Activated CD8-positive, alpha-beta memory T cell treated with anti-CD3 and anti-CD28 coated beads for 36 hours (primary cell): Measurements from ENCODE around the gene USP7. TPM values are rescaled to one million over a fixed set of nuclear protein-coding genes. Genes with fewer than 3 reads are reported as not detected.
"Not testable (repeated sequence)": the region's sequence is repeated elsewhere in the genome, so short reads cannot be mapped to it uniquely, and the experiment has no call there.

Experiments used
- CTCF ChIA-PET: fragments of 350-600 bp; sonication (Branson Sonifier 250); formaldehyde crosslinking; loops from one replicate; lab custom pipeline; 2021; ENCODE audit warnings: antibody characterized with exemption; lab: Charles Lee
- POLR2A ChIA-PET: fragments of 350-600 bp; sonication (Branson Sonifier 250); formaldehyde crosslinking; loops from one replicate; lab custom pipeline; 2021; ENCODE audit warnings: antibody characterized with exemption; lab: Charles Lee
- total RNA-seq, 2 experiments: library from RNA; stranded (reverse); gene quantifications; one replicate each; pipeline ENCODE4 v1.2.3, GENCODE V29; 2021

Gene USP7
- total RNA-seq, 2 experiments from 2014 or later = 192 to 209 TPM

DNA sequence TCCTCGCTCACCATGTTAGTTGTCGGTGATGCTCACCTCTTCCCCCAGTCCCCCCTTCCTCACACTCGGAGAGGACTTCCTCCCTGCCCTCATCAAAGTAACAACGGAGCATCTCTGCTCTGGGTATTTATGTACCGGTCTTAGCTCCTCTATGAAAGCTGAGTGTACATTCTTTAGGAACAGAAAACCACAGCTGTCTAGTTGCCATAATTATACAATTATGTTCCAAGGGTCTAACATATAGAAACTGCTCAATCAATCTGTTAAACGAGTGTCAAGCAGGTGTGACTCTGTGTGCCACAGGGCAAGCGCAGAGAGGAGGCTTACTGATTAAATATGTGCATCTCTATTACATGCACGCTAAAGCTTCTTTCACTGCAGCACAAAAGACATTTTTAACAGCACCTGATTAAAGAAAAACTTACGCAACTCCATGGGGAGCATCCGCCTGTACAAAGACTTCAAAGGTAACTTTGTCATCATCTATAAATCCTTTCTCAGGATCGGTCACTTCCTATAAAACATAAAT is 43.7 kb downstream of the USP7 start:
- POLR2A ChIA-PET = no interaction called here

DNA sequence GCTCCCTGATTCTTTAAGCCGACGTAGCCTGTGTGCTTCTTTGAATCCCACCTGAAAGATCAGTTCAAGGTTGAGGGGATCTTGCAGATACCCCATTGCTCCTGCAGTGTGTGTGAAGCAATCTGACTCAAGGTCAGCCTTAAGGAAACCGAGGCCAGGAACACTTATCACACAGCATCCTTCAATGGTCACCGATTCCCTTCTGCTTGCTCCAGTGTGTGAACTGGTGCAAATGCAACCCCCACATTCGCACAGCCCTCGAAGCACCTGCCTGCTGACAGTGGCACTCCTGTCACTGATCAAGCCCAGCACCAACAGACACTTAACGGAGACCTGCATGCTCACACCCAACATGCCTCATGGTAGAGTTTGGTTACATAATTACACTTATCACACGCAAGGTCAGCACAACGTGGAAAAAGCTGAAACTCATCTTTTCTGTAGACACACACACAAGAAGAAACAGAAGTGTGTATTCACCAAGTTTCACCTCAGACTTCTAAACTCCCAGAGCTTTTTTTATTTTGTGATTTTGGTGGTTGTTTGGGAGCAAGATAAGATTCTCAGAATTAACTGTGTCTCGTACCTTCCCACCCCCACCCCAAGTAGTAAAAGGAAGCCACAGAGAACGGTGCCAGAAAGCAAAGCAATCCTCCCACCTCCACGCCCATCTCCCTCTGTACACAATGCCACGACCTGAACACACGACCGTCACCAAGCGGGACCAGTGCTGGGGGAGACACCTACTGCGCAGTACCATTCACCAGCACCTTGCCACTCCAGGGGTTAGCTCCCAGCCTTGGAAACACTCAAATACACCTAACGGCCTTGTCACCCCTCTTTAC is 44.4 kb downstream of the USP7 start:
- POLR2A ChIA-PET = no interaction called here
- CTCF ChIA-PET = interaction anchor here (1.1 to 1.6 kb wide), 3 partner anchors 8 to 18 kb away, joined by 3 to 5 read pairs (median 4); no protein-coding TSS in a partner anchor

More for the DNA sequence above, 43.7 kb downstream of the USP7 start:
- CTCF ChIA-PET = interaction anchor here (1.1 to 1.6 kb wide), 3 partner anchors 9 to 17 kb away, joined by 3 to 5 read pairs (median 4); no protein-coding TSS in a partner anchor

DNA sequence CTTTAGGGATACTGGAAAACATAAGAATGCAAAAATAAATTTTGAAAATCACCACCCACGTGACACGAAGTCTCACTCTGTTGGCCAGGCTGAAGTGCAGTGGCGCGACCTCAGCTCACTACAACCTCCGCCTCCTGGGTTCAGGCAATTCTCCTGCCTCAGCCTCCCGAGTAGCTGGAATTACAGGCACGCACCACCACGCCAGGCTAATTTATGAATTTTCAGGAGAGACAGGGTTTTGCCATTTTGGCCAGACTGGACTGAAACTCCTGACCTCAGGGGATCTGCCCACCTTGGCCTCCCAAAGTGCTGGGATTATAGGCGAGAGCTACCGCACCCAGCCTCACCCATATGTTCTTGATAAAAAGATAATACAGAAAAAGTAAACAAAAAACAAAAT is 46.4 kb downstream of the USP7 start:
- CTCF ChIA-PET = interaction anchor here (1.2 to 1.7 kb wide), 2 partner anchors 10 to 19 kb away, joined by 3 to 4 read pairs; no protein-coding TSS in a partner anchor
- POLR2A ChIA-PET = not testable (repeated sequence)

DNA sequence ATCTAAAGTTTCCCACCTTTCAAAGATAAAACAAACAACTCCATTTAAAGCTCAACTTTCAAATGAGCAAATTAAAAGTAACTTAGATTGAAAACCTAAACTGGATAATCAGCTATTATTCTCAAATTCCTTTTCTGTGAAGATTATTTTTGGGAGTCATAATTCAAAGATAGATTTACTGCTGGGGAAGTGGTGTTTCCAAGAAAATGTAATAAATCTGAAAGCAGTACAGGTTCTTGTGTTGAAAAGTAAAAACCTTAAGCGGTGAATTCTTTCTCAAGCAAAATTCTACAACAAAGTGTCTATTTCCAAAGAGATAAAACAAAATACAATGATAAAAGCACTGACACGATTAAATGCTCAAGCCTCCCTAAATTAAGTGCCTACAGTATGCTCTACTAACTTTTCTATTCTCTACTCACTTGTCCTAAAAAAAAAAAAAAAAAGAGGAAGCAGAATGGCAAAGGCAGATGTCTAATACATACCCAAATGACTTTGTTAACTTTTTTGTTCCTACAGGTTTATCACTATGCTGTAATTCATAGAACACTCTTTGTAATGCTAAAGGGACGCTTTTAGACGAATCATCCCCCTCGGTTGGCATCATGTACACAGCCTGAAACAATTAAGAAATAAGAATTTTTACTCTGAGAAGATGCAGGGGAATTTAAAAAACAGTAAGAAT is 47.0 kb downstream of the USP7 start:
- CTCF ChIA-PET = interaction anchor here (0.7 to 1.2 kb wide), 2 partner anchors 20 to 31 kb away, joined by 3 to 4 read pairs; no protein-coding TSS in a partner anchor
- POLR2A ChIA-PET = interaction anchor here (0.8 kb wide), 1 partner anchor 9 kb away, joined by 3 read pairs; no protein-coding TSS in a partner anchor

DNA sequence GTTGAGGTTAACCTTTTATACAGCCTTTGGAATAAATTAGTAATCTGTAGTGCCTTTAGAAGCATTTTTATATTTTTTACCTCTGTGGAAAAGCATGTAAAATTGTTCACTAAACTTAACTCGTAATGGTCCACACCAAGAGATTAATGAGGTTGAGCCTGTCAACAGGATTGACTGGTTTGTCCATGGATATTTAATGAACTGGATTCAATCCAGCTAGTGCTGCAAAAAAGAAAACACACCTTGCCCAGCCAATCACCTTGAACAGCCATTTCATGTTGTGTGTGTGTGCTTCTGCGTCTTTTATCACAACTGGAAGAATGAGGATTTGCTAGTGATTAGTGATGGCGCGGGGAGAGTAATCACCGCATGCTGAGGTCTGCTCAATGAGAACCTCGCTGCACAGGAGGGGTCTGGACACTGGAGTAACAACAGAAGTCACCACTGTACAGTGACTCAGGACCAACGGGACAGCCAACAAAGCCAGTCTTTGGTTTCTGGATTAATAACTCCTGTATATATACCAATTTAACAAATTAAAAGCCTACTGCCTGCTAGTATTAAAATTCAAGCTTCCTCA is 47.9 kb downstream of the USP7 start:
- CTCF ChIA-PET = interaction anchor here (0.7 kb wide), 1 partner anchor 32 kb away, joined by 3 read pairs; no protein-coding TSS in a partner anchor
- POLR2A ChIA-PET = interaction anchor here (0.8 kb wide), 1 partner anchor 8 kb away, joined by 3 read pairs; no protein-coding TSS in a partner anchor

DNA sequence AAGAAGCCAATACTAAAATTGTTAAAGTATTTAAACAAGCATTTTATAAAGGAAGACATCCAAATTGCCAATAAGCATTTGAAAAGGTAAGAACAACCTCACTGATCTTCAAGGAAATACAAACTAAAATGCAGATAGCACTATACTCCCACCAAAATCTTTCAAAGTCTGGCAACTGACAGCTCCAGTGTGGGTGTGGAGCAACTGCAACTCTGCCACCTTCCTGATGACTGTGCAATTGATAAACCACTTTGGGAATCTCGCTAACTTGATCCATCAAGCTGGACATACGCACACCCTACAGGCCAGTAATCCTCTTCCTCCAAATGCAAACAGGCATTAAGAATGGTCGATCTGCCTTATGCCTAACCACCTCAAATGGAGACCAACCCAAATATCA is 49.6 kb downstream of the USP7 start:
- ChIA-PET POLR2A (no interaction called here), CTCF (no interaction called here)

DNA sequence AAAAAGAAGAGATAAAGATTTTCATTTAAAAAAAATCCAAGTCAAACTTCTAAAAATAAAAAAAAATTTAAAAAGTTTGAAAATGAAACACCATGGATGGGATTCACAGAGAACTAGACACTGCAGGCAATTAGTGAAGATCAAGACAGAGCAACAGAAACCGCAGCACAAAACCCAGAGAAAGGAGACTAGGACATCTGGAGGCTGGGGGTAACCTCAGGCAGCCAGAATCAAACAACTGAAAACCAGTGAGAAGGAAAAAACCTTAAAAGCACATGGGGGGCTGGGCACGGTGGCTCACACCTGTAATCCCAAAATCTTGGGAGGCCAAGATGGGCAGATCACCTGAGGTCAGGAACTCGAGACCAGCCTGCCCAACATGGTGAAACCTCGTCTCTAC is 50.9 kb downstream of the USP7 start:
- CTCF ChIA-PET = no interaction called here

DNA sequence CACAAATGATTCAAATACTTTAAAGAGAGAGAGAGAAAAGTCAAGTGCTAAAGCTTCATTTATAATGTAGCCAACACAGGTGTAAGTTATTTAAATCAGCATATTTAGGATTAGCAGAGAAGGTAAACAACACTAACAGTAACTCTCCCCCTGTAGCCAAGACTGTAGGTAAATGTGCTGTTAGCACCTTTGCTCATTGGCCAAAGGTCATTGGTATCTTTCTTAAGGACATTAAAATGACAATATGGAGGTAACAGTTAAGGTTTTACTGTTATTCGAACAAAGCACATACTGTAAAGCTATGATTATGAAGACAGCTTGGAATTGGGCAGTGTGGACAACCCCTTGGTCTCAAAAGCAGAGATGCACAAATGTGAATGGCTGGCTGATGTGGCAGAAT is 52.9 kb downstream of the USP7 start:
- POLR2A ChIA-PET = no interaction called here
- CTCF ChIA-PET = interaction anchor here (1.1 to 1.8 kb wide), 2 partner anchors 9 to 23 kb away, joined by 3 to 4 read pairs; no protein-coding TSS in a partner anchor

More for the DNA sequence above, 50.9 kb downstream of the USP7 start:
- POLR2A ChIA-PET = no interaction called here

DNA sequence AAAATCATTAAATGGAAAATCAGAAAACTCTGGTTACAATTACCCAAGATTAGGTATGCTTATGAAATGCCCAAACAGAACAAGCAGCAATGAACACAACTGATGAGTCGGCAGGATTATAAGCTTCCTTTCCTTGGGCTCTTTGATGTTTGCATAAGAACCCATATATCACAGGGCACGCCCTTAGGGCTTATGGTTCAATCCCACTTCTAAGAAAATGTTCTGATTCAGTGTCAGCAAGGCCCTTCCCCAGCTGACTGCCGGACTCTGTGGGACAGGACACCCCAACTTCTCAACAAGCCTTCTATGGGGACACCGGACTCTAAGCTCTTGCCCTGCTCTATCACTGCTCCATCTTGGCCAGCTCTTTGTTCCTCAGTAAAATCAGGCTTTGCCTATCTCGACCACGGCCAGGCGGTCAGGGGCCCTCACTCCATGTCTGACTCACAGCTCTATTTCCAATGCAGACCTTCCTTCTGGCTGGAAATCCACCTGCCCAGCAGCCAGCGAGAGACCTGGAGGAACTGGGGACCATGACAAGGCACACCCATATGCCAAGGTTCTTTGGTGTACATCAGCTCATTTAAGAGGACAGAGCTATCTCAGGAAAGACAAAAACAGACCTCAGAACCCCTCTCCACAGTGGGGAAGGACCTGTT is 54.8 kb downstream of the USP7 start:
- ChIA-PET POLR2A (no interaction called here), CTCF (interaction anchor here (2.0 kb wide), 1 partner anchor 27 kb away, joined by 7 read pairs; no protein-coding TSS in a partner anchor)

DNA sequence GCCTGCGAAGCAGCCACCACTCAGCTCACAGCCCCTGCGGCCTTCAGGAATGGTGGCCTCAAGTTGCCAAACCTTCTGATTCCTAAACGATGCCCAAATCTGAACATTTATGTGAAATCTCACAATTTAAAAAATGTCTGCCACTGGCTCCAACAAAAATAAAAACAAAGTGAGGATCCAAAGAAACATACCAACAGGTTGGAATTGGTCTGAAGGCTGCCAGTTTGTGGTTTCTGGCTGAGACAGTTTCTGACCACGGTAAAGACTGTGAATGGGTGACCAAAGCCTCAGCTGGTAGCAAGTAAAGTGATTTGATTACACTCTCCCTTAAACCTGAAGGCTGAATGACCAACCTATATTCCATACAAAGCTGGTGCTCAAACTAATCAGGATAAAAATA is 56.6 kb downstream of the USP7 start:
- CTCF ChIA-PET = interaction anchor here (0.7 to 1.5 kb wide), 2 partner anchors 11 to 227 kb away, joined by 3 read pairs; no protein-coding TSS in a partner anchor
- POLR2A ChIA-PET = interaction anchor here (0.8 kb wide), 1 partner anchor 9 kb away, joined by 3 read pairs; no protein-coding TSS in a partner anchor

DNA sequence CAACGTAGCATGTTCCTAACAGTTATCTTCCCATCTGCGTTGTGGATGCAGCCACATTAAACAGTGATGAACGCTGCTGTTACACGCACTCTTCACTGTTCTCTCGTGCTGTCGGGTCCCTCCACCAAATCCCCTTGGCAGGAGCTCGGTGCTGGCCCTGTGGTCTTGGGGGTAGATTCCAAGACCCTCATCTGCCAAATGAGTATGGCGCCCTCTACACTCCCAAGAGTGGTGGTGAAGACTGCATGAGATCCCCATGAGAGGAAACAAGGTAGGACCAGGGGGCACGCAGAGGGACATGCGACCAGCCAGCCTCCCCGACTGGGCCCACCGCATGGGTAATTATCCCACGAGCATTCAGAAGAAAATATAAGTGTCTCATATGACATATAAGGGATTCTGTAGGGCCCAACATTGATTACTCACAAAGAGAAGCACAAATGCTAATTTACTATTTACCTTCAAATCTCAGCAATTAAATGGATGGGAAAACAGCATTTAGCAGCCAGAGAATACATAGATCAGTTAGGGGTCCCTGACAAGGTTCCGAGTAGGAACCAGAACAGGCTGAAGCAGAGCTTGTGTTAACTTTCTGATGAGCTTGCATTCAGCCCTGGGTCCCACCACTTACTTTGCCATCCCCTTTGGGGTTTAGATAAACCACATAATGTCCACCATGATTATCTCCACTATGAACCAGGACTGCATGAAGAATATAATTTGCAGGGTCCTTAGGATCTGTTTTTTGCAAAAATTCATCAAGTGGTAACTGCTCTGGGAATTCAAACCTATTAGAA is 57.7 kb downstream of the USP7 start:
- POLR2A ChIA-PET = no interaction called here
- CTCF ChIA-PET = interaction anchor here (1.0 to 1.4 kb wide), 2 partner anchors 30 to 109 kb away, joined by 3 to 6 read pairs; no protein-coding TSS in a partner anchor

DNA sequence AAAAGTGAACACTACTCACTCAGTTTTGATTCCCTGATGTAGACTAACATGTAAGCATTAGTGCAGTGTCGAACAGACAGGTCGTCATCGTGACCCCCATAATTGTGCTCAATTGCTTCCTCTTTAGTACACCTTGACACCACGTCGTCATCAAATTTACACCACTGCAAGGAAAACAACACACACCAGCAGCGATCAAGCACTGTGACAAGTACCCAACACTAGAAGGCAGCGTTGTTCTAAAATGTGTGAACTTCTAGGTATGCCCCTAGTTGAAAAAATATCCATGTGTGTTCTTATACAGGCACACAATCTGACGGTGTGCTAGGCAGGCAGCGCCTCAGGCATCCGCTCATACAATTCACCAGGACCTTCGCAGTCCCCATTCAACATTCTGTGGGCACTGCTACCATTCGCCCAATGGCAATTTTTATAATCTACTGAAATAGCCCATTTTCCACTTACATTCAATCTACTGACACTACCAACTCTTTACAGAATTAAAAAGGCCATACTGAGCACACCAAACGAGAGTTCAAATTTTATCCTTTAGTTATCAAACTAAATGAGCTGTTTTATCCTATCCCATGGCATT is 58.4 kb downstream of the USP7 start:
- CTCF ChIA-PET = interaction anchor here (1.0 to 1.4 kb wide), 2 partner anchors 31 to 109 kb away, joined by 3 to 6 read pairs; no protein-coding TSS in a partner anchor
- POLR2A ChIA-PET = no interaction called here

DNA sequence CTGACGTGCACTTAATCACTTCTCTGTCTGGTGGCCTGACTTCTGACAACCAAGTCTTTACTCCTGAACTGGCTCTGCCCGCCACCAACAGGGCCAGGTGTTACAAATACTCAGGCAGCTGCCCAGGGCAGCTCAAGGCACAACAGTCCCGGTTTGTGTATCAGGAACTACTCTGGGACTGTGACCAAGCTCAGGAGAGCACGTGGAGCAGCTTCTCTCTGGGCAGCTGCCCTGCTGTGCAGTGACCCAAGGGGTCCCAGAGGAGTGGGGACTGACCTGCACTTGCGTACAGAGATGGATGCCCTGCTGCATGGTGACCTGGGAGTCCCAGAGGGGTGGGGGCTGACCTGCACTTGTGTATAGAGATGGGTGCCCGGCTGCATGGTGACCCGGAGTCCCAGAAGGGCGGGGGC is 59.7 kb downstream of the USP7 start:
- ChIA-PET POLR2A (no interaction called here), CTCF (interaction anchor here (1.7 kb wide), 1 partner anchor 33 kb away, joined by 5 read pairs; no protein-coding TSS in a partner anchor)

DNA sequence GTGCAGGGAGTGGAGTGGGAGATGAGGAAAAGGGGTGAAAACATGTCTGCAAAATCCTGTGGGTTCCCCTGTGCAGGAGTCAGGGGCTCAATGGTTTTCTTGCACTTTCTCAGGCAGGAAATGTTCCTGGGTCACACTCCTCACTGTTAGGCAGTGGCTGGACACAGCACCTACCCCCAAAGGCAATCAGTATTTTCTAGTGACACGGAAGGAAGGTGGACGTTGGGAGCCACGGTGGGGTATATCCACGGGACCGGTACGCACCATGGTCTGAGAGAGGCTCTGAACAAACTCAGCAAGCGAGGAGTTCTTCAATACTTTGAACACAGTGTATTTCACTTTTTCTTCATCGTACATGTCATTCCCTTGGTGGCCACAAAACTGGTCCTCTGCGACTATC is 60.7 kb downstream of the USP7 start:
- CTCF ChIA-PET = no interaction called here

DNA sequence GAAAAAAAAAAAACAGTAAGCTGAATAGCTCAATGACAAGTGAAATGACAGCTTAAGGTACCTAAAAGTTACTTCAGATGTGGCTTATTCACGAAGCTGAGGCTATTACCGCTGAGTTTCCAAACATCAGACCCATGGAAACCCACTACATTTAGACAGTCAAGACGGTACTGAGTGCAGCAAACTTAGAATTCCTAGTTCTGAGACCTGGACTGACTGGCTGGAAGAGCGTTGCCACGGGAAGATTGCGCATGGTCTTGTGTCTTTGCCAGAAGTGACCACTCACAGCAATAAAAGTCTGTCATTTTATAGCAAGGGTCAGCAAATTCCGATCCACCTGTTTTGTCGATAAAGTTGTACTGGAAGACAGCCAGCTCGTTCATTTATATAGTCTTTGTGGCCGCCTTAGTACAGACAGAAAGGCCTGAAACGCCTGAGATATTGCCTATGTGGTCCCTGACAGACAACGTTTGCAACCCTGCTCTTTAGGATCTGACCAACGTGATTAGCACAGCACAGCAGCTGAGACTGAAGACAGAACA is 62.3 kb downstream of the USP7 start:
- ChIA-PET POLR2A (no interaction called here), CTCF (interaction anchor here (1.6 to 2.5 kb wide), 3 partner anchors 21 to 107 kb away, joined by 5 to 10 read pairs (median 6); no protein-coding TSS in a partner anchor)

More for the DNA sequence above, 60.7 kb downstream of the USP7 start:
- POLR2A ChIA-PET = no interaction called here

DNA sequence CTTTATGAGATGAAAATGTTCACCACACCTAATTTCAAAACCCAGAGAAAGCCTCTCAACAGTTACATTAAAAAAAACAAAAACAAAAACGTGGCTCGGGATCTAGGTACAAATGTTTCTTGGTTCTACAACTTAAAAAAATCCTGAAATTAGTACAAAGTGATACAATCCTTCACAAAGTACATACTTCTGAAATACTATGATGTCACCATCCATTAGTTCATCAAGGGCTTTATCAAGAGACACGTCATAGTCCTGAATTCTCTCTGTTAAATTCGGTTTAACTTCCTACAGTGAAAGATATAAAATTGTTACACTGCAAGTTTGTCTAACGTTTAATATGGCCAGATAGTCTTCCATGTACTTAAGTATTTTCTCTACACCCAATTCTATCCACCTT is 63.4 kb downstream of the USP7 start:
- POLR2A ChIA-PET = no interaction called here

More for the DNA sequence above, 63.4 kb downstream of the USP7 start:
- CTCF ChIA-PET = interaction anchor here (0.7 to 2.5 kb wide), 3 partner anchors 36 to 109 kb away, joined by 3 to 10 read pairs (median 6); no protein-coding TSS in a partner anchor
